ENCODE data around the gene BBS10.

DNA sequence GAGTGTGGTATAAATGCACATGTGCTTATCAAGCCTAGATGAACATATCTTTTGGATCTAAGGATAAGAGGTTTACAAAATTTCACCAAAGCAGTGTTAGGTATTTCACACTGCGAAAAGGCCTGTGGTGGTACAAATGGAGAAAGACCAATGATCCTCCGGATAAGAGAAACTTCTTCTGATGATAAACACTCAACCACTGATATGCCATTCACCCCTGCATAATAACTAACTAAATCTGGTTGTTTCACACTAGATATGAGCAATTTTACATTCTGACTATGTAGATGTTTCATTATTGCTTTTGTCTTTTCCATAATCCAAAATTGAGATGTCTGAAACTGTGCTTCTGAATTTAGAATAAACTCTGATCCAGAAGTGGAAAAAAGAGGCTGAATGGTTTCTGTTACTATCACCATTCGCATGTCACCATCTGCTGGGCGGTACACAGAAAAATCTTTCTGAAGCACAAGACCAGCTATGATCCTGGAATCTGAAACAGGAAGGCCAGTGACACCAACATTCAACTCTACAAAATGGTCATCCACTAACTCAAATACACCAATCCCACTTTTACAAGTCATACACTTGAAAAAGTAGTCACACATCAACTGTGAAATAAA is 1.3 kb downstream of the BBS10 start:
- TF ChIP-seq RFX1 (IDR thresholded peaks at IDR 0.05) (no peak), SETDB1 (IDR thresholded peaks at IDR 0.05; ENCODE audit: low read length) (no peak), YY1 (IDR thresholded peaks at IDR 0.05; ENCODE audit: borderline replicate concordance in 1 of 3, control insufficient read depth in 1 of 3, extremely low read depth in 1 of 3, insufficient read depth in 3 of 3, insufficient read length in 1 of 3, insufficient replicate concordance in 2 of 3, low read depth in 1 of 3, low read length in 2 of 3) (no peak), CBX1 (IDR thresholded peaks at IDR 0.05; ENCODE audit: low read depth) (no peak), RAD21 (CRISPR knock-in tag; conservative IDR thresholded peaks at IDR 0.05 in 1 of 2, IDR thresholded peaks at IDR 0.05 in 1 of 2) (peak; percentile 90 to 93)
